HL-60/S4 treated with phorbol 12-myristate 13-acetate at 8.2 ng/mL for 4 days and 3 days (cell line): ENCODE results near the gene CCNJL.

Source experiments
- in situ Hi-C: fragments of 300-500 bp; cut with MboI; formaldehyde crosslinking; loops from 2 replicates; pipeline ENCODE4 v1.15.0; 2022; ENCODE audit warnings: low sequenced_read_pairs

CCNJL gene

GRCh38 chr5:160293901-160294561 lies 18.3 kb downstream of the CCNJL start:
- in situ Hi-C loops: no loop called here

- in situ Hi-C loops: no loop called here
Measured at GRCh38 chr5:160293386-160293785, 19.0 kb downstream of the CCNJL start.

- in situ Hi-C loops: no loop called here
Measured at GRCh38 chr5:160291467-160291866, 20.9 kb downstream of the CCNJL start.

DNA sequence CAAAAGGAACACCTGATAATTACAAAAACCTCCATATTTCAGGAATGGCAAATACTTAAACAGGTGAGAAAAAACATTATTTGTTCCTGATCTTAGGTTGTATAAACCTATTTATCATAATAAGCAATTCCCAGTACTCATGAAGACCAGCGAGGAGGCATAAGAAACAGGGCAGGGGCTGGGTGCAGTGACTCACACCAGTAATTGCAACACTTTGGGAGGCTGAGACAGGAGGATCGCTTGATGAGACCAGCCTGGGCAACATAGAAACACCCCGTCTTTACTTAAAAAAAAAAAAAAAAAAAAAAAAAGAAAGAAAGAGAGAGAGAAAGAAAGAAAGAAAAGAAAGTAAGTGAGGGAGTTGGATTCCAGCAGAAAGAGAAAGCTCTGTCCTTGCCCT lies 21.6 kb downstream of the CCNJL start:
- in situ Hi-C loops: no loop called here

DNA sequence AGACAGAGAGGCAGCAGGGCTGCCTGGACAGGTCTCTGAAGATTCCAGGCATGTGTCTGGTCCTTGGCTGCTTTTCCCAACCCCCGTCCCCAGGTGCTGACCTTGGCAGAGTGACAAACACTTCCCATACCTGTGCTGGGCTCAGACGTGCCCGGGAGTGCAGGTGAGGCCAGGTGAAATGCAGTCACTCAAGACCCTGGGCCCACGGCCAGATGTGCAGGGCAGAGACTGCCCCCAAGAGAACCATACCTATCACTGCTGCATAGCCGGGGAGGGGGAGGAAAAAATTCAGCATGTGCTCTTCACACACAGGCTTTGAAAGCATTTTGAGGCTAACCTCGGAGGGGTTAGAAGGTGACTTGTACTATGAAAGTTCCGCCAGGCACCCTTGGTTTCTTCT lies 22.6 kb downstream of the CCNJL start:
- in situ Hi-C loops: loop anchor here (10.0 kb wide), 1 partner anchor 75 kb away; no protein-coding TSS in a partner anchor

GRCh38 chr5:160289356-160289651 lies 23.1 kb downstream of the CCNJL start:
- in situ Hi-C loops: loop anchor here (10.0 kb wide), 1 partner anchor 75 kb away; no protein-coding TSS in a partner anchor

- in situ Hi-C loops: loop anchor here (10.0 kb wide), 1 partner anchor 73 kb away; no protein-coding TSS in a partner anchor
Measured at GRCh38 chr5:160287378-160288051, 24.8 kb downstream of the CCNJL start.

DNA sequence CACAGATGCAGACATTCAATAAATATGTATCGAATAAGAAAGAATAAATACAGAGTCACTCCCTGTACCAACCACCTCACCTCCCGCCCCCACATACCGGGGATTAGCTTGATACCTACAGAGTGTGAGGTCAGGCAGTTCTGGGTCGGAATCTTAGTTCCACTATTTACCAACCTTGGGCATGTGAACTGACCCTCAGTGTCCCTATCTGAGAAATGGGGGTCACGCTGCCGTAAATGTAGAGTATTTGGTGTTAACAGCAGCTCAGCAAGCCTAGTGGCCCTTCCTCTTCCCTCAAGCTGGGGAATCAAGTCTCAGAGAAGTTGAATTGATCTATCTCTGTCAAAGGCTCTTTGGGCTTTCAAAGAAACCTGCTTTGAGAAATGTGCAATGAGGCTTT lies 25.4 kb downstream of the CCNJL start:
- in situ Hi-C loops: loop anchor here (10.0 kb wide), 1 partner anchor 72 kb away; no protein-coding TSS in a partner anchor

DNA sequence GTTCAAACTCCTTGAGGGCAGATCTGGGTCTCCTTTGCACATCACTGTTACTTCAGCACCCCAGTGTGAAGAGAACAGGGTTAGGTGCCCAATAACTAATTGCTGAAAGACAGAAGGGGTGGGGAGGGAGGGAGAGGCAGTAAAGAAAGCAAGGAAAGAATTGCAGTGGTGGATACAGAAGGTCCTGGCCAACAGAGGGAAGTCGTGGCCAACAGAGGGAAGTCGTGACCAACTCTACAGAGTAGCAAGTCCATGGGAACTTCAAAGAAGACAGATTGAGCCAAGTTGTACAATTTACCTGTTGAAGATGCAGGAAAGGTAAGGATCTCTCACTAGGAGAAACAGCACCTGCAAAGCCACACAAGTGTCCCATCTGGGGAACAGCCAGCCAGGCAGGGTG lies 27.0 kb downstream of the CCNJL start:
- in situ Hi-C loops: loop anchor here (10.0 kb wide), 1 partner anchor 71 kb away; no protein-coding TSS in a partner anchor

- in situ Hi-C loops: loop anchor here (10.0 kb wide), 1 partner anchor 70 kb away; no protein-coding TSS in a partner anchor
Measured at GRCh38 chr5:160284291-160284873, 28.0 kb downstream of the CCNJL start.

- in situ Hi-C loops: loop anchor here (10.0 kb wide), 1 partner anchor 66 kb away; no protein-coding TSS in a partner anchor
Measured at GRCh38 chr5:160281275-160281674, 31.1 kb downstream of the CCNJL start.

GRCh38 chr5:160280384-160281095 lies 31.8 kb downstream of the CCNJL start:
- in situ Hi-C loops: loop anchor here (10.0 kb wide), 1 partner anchor 66 kb away; no protein-coding TSS in a partner anchor

DNA sequence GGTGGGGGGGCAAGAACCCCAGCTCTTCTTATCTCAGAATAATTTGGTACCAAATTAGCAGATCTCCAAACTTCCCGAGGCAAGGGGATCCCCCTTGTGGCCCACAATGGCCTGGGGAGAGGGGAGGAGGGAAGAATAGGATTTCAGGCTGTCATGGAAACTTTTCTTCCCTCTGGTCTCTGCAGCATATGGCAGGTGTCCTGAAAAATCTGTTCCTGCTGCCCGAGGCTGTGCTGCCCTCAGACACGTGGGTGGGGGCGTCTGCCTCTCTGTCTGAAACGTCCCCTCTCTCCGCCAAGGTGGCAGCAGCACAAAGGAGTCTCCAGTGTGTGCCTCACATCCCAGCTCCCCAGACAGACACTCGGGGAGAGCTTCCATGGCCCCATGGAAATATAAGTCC lies 34.0 kb downstream of the CCNJL start:
- in situ Hi-C loops: no loop called here

GRCh38 chr5:160274483-160274931 lies 37.9 kb downstream of the CCNJL start:
- in situ Hi-C loops: no loop called here

DNA sequence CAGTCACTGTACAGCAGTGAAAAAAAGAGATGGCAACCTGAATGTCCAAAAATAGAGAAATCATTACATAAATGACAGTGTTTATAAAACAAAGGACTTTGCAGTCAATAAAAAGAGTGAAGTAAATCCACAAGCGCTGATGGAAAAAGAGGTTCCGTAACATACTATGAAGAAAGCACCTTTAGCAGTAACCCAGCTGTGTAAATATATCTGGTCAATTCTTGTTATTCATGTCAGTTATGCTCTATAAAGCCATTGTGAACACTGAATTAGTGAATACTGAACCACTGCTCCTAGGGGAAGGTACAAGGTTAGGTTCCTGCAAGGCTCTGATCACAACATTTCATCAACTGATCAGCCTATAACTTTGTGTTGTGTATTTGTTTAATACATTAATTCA lies 39.5 kb downstream of the CCNJL start:
- in situ Hi-C loops: no loop called here

- in situ Hi-C loops: no loop called here
Measured at GRCh38 chr5:160272264-160272663, 40.1 kb downstream of the CCNJL start.

GRCh38 chr5:160271836-160272235 lies 40.5 kb downstream of the CCNJL start:
- in situ Hi-C loops: no loop called here

GRCh38 chr5:160271396-160271795 lies 41.0 kb downstream of the CCNJL start:
- in situ Hi-C loops: no loop called here

GRCh38 chr5:160270704-160271103 lies 41.7 kb downstream of the CCNJL start:
- in situ Hi-C loops: no loop called here

- in situ Hi-C loops: no loop called here
Measured at GRCh38 chr5:160269017-160269416, 43.3 kb downstream of the CCNJL start.

DNA sequence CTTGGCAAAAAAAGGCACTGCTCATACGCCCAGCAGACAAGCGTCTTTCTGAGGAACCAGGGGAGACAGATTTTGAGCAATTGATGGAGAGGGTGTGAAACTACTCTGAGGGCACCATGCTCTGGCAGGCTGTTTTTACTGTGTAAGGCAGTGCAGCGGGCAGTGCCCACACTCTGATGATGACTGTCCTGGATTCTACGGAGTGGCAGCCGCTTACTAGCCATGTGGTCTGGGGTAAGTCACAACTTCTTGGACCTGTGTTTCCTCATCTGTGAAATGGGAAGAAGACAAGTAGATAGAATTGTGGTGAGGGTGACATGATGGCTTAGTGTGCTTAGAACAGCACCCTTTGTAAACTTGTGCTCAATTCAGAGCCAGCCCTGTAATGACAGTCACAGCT lies 44.2 kb downstream of the CCNJL start:
- in situ Hi-C loops: no loop called here
